ENCODE results near the gene ZC2HC1C.

Gene ZC2HC1C, protein sequence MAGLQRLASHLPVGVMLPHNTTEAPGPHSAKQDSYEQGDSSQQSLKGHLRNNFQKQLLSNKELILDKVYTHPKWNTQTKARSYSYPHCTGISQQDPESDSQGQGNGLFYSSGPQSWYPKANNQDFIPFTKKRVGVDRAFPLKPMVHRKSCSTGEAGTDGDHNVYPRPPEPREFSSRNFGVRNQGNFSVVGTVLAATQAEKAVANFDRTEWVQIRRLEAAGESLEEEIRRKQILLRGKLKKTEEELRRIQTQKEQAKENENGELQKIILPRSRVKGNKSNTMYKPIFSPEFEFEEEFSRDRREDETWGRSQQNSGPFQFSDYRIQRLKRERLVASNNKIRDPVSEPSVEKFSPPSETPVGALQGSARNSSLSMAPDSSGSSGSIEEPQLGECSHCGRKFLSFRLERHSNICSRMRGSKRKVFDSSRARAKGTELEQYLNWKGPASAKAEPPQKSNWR

DNA sequence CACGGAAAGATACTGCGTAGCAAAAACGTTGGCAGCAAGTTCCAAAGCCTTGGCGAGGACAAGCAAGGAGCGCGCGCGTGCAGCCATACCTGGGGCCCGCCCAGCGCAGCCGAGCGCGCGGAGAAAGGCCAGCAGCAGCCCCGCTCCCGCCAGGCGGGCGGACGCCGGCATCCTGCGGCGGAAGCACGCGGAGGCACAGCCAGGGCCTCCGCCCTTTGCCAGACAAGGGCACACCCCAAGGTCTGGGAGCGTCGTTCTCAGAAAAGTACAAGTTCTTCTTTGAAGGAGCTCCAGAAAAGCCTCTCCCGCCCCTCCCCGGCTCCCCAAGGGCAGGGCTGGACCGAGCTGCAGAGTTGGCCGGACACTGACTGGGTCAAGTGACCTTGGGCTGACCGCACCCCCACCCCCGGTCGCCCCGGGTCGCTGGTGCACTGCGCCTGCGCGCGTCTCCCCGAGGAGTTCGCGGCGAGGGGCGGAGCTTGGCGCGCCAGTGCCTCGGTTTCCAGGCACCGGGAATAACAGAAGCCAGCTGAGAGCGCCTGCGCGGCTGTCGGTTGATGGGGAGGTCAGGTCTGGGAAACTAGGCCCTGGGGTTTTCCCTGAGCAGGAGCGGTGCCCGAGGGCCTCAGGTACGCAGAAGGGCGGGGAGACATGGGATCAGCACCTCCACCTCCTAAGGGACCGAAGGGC lies at the start of gene ZC2HC1C:
Gene ZC2HC1C, plus strand, starts transcription at position 521 of the 690 bp plus-strand sequence. CDS start 933 bp downstream, outside the sequence.
- DNase-seq (ENCODE audit: low read depth in 3 of 3) = peak; percentile 42 to 57 (median 53)

DNA sequence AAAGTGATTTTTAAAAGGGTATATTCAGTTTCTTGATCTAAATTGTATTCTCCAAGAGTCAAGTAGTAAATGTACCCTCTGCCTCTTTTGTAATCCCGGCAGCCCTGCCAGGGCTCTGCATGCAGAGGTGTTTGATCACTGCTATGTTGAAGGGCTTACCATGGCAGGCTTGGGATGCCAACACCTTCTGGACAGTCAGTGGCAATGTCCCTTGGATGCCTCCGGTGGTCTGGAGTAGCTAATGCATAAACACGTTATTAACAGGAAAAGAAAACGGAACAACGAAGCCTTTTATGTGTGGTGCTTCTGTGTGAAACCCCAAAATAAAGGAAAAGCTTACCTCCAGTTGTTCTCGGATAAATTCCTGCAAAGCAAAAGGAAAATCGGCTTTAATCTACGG lies 46.8 kb upstream of the ZC2HC1C start:
- DNase-seq (ENCODE audit: low read depth in 3 of 3) = no peak

DNA sequence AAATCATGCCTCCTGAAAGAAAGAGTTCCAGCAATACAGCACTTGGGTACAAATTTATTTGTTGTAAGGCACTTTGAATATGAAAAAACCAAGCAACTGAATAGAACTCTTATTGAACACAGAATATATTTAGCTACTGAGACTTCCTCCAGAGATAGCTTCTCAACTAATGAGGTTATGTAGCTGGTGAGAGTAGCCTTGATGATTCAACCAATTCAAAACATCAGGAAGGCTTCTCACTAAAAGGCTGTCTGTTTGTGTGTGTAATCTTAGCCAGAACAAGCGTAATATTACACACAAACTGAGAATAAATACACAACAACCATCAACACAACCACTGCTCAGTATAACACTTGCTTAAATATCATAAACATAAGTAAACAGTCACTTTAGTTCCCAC lies 46.3 kb upstream of the ZC2HC1C start:
- no peak for DNase-seq (ENCODE audit: low read depth in 3 of 3)

DNA sequence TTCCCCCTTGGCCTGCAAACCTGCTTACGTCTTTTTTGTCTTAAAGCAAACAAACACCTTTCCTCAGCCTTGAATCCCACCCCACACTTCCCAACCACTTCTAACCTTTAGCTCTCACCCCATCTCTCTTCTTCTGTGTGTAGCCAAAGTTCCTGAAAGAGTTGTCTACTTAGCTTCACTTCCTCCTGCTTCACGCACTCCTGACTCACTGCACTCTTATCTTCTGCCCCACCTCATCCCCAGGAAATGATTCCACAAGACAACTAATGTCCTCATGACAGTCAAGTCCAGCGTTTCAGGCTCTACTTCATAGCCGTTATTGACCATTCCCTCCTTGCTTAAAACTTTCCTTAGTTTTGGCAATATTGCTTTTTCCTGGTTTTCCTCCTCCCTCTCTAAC lies 44.4 kb upstream of the ZC2HC1C start:
- no peak for DNase-seq (ENCODE audit: low read depth in 3 of 3)

DNA sequence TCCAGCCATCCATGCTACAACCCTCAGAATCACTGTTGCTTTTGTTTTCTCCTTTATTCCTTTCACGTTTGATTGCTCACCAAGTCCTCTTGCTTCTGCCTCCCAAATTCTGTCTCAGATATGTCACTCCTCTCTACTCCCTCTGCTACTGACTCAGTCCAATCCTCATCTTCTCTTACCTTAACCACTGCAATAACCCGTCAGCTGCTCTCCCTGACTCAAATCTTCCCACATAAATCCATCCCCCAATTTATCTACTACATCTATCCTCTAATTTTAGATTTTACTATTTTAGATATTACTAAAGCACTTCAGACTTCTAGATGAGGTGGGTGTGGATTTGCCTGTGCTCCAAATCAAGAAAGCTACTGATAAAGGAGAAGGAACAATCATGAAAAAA lies 43.6 kb upstream of the ZC2HC1C start:
- no peak for DNase-seq (ENCODE audit: low read depth in 3 of 3)

DNA sequence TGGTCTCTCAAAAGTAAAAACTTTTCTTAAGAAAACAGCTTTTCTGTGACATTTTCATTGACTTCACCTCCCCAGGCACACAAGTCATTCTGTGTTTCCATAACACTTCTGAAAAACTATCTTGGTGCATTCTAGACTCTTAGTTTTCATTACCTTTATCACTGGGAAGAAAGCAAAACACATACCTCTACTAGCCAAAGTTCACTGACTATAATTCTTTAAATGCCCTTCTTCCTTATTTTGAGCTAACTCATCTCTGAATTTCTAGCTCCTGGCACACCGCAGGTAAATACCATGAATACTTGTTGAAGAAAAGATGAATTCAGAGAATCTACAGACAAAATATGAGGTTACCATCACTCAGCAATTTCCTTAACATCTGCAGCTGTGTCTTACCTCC lies 39.3 kb upstream of the ZC2HC1C start:
- no peak for DNase-seq (ENCODE audit: low read depth in 3 of 3)

DNA sequence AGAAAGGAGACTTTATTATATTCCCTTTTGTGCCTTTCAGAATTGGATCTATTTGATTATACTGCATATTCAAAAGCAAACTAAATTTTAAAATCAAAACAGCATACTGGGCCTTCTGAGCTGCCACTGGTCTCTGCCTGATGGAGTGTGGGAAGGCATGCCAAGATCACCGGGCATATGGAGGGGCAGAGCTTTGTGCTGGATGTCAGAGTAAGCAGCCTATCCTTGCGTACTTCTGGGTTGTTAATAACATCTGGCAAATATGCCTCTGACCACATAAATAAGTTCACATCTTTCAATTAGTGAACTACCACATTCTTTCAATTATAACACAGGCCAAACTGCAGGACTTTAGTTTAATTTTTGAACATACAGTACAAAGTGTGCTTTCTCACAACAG lies 36.5 kb upstream of the ZC2HC1C start:
- DNase-seq (ENCODE audit: low read depth in 3 of 3) = no peak

DNA sequence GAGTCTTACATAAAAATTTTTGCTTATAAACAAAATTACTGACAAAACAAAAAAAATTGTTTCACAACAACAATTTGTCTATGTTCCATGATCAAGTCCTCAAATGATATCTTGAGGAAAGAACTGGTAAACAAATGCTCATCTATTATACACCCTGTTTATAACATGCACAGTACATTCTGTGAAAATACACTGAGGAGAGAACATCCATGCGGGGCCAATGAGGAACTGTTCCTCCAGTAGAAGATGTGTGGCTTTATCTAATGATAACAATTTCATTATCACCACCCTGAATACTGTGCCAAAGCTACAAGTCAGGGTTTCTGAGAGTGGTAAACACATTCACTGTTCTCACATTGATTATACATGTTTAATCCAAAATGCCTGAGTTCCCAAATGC lies 28.9 kb upstream of the ZC2HC1C start:
- DNase-seq (ENCODE audit: low read depth in 3 of 3) = no peak

DNA sequence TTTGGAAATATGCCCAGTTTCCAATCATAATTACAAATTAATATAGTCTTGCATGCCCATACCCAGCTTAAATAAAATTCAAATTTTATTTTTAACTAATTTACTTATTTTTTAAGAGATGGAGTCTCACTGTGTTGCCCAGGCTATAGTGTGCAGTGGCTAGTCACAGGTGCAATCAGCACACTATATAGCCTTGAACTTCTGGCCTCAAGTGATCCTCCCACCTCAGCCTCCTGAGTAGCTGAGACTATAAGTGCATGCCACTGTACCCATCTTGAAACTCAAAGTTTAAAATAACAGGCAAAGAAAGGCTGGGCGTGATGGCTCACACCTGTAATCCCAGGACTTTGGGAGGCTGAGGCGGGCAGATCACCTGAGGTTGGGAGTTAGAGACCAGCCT lies 28.5 kb upstream of the ZC2HC1C start:
- no peak for DNase-seq (ENCODE audit: low read depth in 3 of 3)

DNA sequence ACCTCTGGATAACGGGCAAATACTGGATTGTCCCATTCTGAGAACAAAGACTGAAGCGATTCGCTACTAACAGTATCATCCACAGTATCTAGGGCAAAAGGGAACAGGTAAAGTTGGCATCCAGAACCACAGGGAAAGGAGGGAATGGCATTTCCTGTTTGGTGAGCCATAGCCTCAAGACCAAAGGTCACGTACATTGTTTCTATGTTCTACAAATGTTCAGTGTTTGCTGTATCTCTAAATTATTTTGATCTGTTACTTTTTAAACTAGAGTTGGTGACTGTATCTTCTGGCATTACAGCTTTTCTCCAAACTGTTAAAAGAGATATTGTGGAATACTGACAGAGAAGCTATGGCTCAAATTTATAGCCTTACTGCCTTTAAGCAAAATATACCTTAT lies 27.8 kb upstream of the ZC2HC1C start:
- DNase-seq (ENCODE audit: low read depth in 3 of 3) = no peak

DNA sequence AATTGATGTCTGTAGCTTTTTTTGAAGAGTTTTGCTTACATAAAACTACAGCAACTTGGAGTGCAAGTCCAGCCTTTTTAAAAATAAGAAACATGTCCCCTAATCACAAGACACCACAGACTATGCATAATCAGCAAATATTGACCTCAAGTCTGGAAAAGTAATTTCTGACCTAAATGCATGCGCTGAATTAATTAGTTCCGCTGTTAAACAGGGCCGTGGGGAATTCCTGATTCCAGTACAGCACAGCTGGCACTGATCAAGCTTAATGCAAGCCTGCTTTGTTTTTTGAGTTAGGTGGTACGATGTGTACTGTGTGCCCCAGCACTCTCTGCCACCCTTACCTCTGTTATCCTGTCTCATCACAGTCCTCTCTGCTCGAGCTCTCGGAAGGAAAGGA lies 27.4 kb upstream of the ZC2HC1C start:
- no peak for DNase-seq (ENCODE audit: low read depth in 3 of 3)

DNA sequence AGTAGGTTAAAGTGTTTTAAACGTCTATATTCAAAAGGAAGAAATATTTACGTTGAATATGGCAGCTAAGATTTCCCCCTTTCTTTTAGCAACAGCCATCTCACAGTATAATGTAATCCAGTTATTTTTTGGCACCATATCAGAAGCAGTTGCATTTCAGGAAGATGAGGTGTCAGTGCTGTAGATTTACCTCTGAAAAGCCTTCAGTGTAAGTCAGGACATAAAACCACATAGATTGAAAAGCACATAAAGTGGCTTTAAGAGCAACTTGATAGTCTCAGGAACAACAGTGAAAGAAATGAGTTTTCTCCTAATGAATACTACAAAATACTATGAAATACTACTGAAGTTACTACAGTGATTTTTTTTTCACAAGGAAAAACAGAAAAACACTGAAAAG lies 25.1 kb upstream of the ZC2HC1C start:
- no peak for DNase-seq (ENCODE audit: low read depth in 3 of 3)

DNA sequence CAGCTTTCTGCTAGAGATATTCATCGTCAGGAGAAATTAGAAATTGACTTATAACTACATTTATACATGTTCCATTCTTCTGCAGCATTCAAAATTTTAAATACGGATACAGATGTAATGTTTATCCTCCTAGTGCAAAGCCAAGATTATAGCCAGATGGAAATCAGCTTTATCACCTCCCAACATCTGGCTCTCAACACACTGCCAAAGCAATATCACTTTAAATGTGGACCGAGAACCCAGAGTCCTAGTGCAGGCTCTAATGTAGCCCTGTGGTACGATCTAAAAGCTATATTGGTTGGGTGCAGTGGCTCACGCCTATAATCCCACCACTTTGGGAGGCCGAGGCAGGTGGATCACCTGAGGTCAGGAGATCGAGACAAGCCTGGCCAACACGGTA lies 24.7 kb upstream of the ZC2HC1C start:
- no peak for DNase-seq (ENCODE audit: low read depth in 3 of 3)

DNA sequence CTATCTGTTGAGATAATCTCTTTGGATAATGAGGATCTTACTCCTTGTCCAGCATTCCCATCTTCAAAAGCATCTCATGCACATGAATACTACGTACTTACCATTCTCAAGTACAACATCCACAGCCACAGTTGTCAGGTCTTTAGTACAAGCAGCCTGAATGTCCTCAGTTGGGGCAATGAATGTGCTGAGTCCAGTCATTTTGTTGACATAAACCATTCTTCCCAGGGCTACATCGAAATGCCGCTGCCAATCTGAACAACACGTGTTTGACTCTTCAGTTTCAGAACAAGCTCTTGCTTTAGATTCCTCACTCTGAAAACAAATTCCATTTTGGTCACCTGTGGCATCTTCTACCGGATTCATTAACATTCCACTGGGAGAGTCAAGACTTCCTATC lies 23.2 kb upstream of the ZC2HC1C start:
- no peak for DNase-seq (ENCODE audit: low read depth in 3 of 3)

DNA sequence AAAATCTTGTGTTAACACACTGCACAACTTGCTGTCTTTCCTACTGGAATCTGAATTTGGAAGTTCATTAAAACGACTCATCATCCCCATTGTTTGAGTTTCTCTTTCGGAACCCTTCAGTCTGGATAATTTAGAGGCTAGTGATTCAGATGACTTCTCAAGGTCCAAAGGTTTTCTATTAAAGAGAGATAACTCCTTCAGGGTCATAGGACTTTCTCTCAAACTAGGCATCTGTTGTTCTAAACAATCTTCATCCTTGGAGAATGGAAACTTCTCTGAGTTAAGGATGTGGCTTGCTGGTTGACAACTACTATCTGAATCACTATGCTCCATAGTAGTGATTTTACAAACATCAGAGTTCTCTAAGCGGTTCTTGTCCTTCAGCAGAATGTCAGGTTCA lies 22.5 kb upstream of the ZC2HC1C start:
- DNase-seq (ENCODE audit: low read depth in 3 of 3) = no peak

DNA sequence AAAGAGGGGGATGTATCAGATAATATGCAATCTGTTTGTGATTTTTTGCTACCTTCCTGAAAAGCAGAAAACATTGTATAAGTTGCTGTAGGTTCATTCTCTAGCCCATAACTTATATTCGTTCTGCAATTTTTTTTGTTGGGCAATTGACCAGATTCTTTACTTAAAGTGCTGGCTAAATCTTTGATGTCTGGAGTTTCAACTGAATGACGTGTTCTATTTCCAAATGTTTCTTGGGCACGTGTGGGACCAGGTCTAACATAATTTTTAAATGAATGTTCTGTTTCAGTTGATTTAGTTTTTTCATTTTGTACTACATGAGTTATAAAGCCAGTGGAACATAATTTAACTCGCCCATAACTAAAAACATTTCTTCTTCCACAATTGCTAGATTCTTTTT lies 21.9 kb upstream of the ZC2HC1C start:
- DNase-seq (ENCODE audit: low read depth in 3 of 3) = no peak

DNA sequence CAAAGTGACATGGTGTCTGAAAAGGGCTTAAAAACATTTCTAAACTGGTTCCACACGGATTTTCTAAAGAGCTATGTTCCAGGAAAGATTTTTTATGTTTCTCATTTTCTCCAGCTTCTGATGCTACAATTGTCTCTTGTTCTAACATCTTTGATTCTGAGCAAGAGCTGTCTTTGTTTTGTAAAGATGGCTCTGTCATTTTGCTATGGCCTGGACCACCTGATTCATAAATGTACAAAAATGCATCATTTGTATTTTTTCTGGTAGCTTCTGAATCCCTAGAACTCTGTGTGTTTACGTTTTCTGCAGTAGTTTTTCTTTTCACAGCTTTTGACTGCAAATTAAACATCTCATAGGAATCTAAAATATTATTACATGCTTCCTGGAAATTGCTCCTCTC lies 21.3 kb upstream of the ZC2HC1C start:
- DNase-seq (ENCODE audit: low read depth in 3 of 3) = no peak

DNA sequence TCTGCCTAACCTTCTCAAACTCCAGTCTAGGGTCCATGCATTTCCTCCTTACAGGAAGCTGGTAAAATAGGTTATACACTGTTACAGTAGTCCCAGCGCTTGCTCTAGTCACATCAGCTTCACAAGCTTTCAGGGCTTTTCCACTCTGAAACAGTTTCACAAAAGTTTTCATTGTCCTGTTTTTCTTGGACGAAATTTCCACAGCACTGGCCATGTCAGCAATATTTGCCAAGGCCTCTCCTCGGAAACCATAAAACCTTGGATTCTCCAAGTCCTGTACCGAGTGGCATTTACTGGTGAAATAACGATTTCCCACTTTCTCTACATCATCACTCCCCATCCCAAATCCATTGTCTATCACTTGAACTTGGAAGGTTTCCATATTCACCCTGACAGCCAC lies 20.3 kb upstream of the ZC2HC1C start:
- DNase-seq (ENCODE audit: low read depth in 3 of 3) = no peak

DNA sequence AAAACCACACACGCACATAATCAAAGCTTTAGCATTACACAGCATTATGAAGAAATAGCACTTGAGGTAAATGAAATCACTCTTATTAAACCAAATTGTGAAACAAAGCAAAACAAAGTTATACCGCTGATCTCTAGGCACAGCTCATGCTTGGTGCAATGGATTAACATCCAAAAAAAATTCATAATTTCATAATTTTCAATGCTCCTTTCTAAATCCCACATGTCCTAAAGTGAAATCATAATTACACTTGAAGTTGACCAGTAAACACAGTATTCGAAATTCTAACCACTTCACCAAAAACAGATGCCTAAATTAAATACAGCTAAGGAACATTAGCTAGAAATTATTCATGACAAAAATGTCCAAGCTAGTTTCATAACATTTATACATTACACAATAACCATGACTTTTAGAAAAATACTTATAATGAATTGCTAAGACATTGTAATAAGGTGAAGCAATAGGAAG lies 19.7 kb upstream of the ZC2HC1C start:
- DNase-seq (ENCODE audit: low read depth in 3 of 3) = no peak

DNA sequence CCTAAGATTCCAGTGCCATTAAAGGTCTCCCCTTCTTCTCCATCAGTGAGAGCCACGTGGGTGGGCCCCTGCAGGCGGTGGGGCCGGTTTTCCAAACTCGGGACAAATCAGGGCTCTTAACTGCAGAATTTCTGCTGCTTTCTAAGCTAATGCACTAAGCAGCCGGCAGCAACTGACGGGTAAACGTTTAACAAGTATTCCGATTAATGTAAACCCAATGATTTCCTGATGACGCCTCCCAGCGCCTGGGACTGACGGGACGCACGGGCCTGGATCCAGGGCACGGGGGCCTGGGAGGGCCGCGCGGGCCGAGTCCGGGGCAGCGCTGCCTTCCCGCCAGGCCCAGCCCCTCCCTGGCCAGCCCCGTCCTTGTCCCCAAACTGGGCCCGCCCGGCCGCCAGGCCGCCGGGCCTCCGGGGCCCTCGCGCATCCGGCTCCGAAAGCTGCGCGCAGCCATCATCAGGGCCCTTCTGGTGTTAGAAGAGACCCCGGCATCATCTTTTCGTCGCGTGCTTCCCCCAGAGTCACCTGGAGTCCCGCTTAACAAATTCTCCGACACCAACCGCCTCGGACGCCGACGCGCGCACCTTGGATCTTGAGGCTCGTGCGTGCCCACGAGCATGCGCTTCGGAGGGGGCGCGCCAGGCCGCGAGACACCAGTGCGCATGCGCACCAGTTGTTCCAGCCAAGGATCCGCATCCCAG lies 18.4 kb upstream of the ZC2HC1C start, which contains the start of gene MLH3:
Gene MLH3, minus strand, starts transcription at position 616 of the 704 bp plus-strand sequence. CDS start 1,812 bp downstream, outside the sequence.
- peak; percentile 57 to 63 (median 61) for DNase-seq (ENCODE audit: low read depth in 3 of 3)

DNA sequence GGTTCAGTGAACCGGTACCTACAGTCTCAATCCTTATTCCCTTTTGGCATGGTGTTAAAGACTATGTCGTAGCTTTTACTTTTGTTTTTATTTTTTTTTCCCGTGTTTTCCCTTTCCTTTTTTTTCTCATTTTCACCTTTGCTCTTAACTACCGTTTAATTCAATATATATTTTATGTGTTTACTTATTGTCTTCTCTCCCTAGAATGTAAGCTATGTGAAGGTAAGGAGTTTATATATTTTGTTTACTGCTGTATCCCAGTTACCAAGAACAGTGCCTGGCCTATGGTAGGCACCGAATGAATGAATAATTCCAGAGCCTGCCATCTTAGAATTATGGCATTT lies 17.9 kb upstream of the ZC2HC1C start:
- no peak for DNase-seq (ENCODE audit: low read depth in 3 of 3)

Data from stimulated activated CD4-positive, alpha-beta T cell treated with anti-CD3 and anti-CD28 coated beads, TNF-alpha, amount 100 ng/mL, for 48 hours (primary cell).